Measurements from ENCODE around the gene AREL1.

The AREL1 gene

GRCh38 chr14:74616996-74617700 is 95.7 kb downstream of the AREL1 start:
- no peak for DNase-seq (ENCODE audit: insufficient read length, low spot score)
- FAIRE-seq = no peak
- TF ChIP-seq POLR2A (IDR thresholded peaks at IDR 0.05; ENCODE audit: low read depth, low read length) = no peak
- TF ChIP-seq SPI1 (IDR thresholded peaks at IDR 0.05; ENCODE audit: low read depth, low read length) = no peak
- TF ChIP-seq POLR2AphosphoS5 (IDR thresholded peaks at IDR 0.05; ENCODE audit: low read depth, low read length) = no peak
- no peak for TF ChIP-seq TAF1 (IDR thresholded peaks at IDR 0.05; ENCODE audit: low read depth, low read length)
- no peak for TF ChIP-seq POU2F2 (IDR thresholded peaks at IDR 0.05; ENCODE audit: low read depth, low read length)

- no peak for TF ChIP-seq POLR2AphosphoS5 (IDR thresholded peaks at IDR 0.05; ENCODE audit: low read depth, low read length)
- FAIRE-seq (no peak), DNase-seq (ENCODE audit: insufficient read length, low spot score) (no peak)
These were observed 96.4 kb downstream of the AREL1 start for GRCh38 chr14:74616507-74616906.

- DNase-seq (ENCODE audit: insufficient read length, low spot score) = no peak
- no peak for TF ChIP-seq POU2F2 (IDR thresholded peaks at IDR 0.05; ENCODE audit: low read depth, low read length)
- TF ChIP-seq POLR2A (IDR thresholded peaks at IDR 0.05; ENCODE audit: low read depth, low read length) = no peak
- TF ChIP-seq TAF1 (IDR thresholded peaks at IDR 0.05; ENCODE audit: low read depth, low read length) = no peak
- no peak for TF ChIP-seq SPI1 (IDR thresholded peaks at IDR 0.05; ENCODE audit: low read depth, low read length)
- no peak for TF ChIP-seq PAX5 (IDR thresholded peaks at IDR 0.05; ENCODE audit: insufficient read depth, low read length, severe bottlenecking)
- no peak for TF ChIP-seq POLR2AphosphoS5 (IDR thresholded peaks at IDR 0.05; ENCODE audit: low read depth, low read length)
- FAIRE-seq = no peak
These were observed 97.1 kb downstream of the AREL1 start for GRCh38 chr14:74615735-74616134.

GRCh38 chr14:74614508-74615495 is 98.1 kb downstream of the AREL1 start:
- TF ChIP-seq POLR2AphosphoS5 (IDR thresholded peaks at IDR 0.05; ENCODE audit: low read depth, low read length) (no peak), SPI1 (IDR thresholded peaks at IDR 0.05; ENCODE audit: low read depth, low read length) (peak; percentile 19; the same call in 1 of the 2 replicates), PAX5 (IDR thresholded peaks at IDR 0.05; ENCODE audit: insufficient read depth, low read length, severe bottlenecking) (peak; percentile 39)
- peak; percentile 20 for FAIRE-seq
- DNase-seq (ENCODE audit: insufficient read length, low spot score) = no peak

- TF ChIP-seq POLR2AphosphoS5 (IDR thresholded peaks at IDR 0.05; ENCODE audit: low read depth, low read length) (no peak), PAX5 (IDR thresholded peaks at IDR 0.05; ENCODE audit: insufficient read depth, low read length, severe bottlenecking) (no peak), POLR2A (IDR thresholded peaks at IDR 0.05; ENCODE audit: low read depth, low read length) (no peak), SPI1 (IDR thresholded peaks at IDR 0.05; ENCODE audit: low read depth, low read length) (no peak), POU2F2 (IDR thresholded peaks at IDR 0.05; ENCODE audit: low read depth, low read length) (no peak), TAF1 (IDR thresholded peaks at IDR 0.05; ENCODE audit: low read depth, low read length) (no peak)
- FAIRE-seq (no peak), DNase-seq (ENCODE audit: insufficient read length, low spot score) (no peak)
These were observed 99.5 kb downstream of the AREL1 start for GRCh38 chr14:74613211-74613914.

- no peak for TF ChIP-seq POLR2A (IDR thresholded peaks at IDR 0.05; ENCODE audit: low read depth, low read length)
- no peak for TF ChIP-seq POU2F2 (IDR thresholded peaks at IDR 0.05; ENCODE audit: low read depth, low read length)
- TF ChIP-seq PAX5 (IDR thresholded peaks at IDR 0.05; ENCODE audit: insufficient read depth, low read length, severe bottlenecking) = no peak
- no peak for TF ChIP-seq POLR2AphosphoS5 (IDR thresholded peaks at IDR 0.05; ENCODE audit: low read depth, low read length)
- TF ChIP-seq SPI1 (IDR thresholded peaks at IDR 0.05; ENCODE audit: low read depth, low read length) = no peak
- no peak for TF ChIP-seq TAF1 (IDR thresholded peaks at IDR 0.05; ENCODE audit: low read depth, low read length)
- DNase-seq (ENCODE audit: insufficient read length, low spot score) (peak; percentile 82), FAIRE-seq (peak; percentile 85)
These were observed 100.4 kb downstream of the AREL1 start for GRCh38 chr14:74612350-74613021.

GRCh38 chr14:74611650-74612349 is 101.1 kb downstream of the AREL1 start, which contains the start of gene LTBP2:
Gene LTBP2 (minus strand): TSS chr14:74612237. CDS start chr14:74611944, 293 bp downstream.
- TF ChIP-seq TAF1 (IDR thresholded peaks at IDR 0.05; ENCODE audit: low read depth, low read length) (no peak), POU2F2 (IDR thresholded peaks at IDR 0.05; ENCODE audit: low read depth, low read length) (no peak), SPI1 (IDR thresholded peaks at IDR 0.05; ENCODE audit: low read depth, low read length) (no peak), PAX5 (IDR thresholded peaks at IDR 0.05; ENCODE audit: insufficient read depth, low read length, severe bottlenecking) (no peak), POLR2AphosphoS5 (IDR thresholded peaks at IDR 0.05; ENCODE audit: low read depth, low read length) (no peak), POLR2A (IDR thresholded peaks at IDR 0.05; ENCODE audit: low read depth, low read length) (no peak)
- DNase-seq (ENCODE audit: insufficient read length, low spot score) (no peak), FAIRE-seq (no peak)
